BJ (cell line): ENCODE measurements around the gene MTCH1. TPM values are rescaled to one million over a fixed set of nuclear protein-coding genes. Genes with fewer than 3 reads are reported as not detected.

ENCODE experiments used
- CTCF ChIA-PET: fragments of 350-600 bp; formaldehyde crosslinking; extraction: SDS; loops from one replicate; lab custom pipeline; 2021; ENCODE audit warnings: antibody characterized with exemption, inconsistent platforms; lab: Yijun Ruan, JAX
- POLR2A ChIA-PET: fragments of 300-600 bp; sonication (Branson Sonifier 250); formaldehyde crosslinking; extraction: SDS; loops from one replicate; lab custom pipeline; 2021; ENCODE audit warnings: antibody characterized with exemption; lab: Charles Lee
- DNase-seq: peaks from one replicate; pipeline ENCODE4 v3.0.0-alpha.2; 2011; ENCODE audit warnings: low read depth
- H3K27me3 ChIP-seq: 2 replicates; pipeline ENCODE4 v1.6.0; 2011; ENCODE audit warnings: low read length; ENCODE audit not compliant: control insufficient read depth, insufficient read depth
- H3K36me3 ChIP-seq: 2 replicates; pipeline ENCODE4 v1.5.1; 2011; ENCODE audit warnings: low read length; ENCODE audit not compliant: control insufficient read depth, insufficient read depth
- H3K4me3 ChIP-seq: 2 replicates; pipeline ENCODE4 v1.5.1; 2011; ENCODE audit warnings: low read depth, mild to moderate bottlenecking, control low read depth, low read length
- CTCF ChIP-seq: IDR thresholded peaks from 2 replicates; pipeline ENCODE4 v1.5.1; 2011; ENCODE audit warnings: low read depth, mild to moderate bottlenecking, control low read depth, inconsistent platforms, low read length, moderate library complexity; ENCODE audit not compliant: insufficient read depth
- polyA plus RNA-seq: library from polyadenylated mRNA; depleted of rRNA; stranded (reverse); fragments of >200 nt; gene quantifications from 2 replicates; pipeline ENCODE4 v1.2.3, GENCODE V29; 2011

MTCH1 gene
- polyA plus RNA-seq, 1 experiment = 207 TPM

DNA sequence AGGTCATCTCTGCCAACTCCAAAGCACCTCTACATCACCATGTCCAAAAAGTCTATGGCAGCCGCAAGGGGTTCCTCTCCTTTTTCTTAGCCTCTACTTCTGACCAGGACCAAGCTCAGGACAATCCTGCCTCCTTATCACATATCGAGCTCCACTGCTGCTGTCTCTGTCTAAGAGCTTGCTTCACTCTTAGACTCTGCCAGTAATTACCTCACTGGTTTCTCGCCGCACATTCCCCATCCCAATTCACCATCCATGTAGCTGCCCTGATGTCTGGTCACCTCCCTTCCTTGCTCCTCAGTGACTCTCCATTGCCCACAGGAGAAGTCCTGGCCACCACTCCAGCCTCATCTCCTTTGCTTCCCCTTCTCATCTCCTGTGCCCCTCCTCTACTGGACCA, 55.5 kb downstream of the MTCH1 start:
- H3K4me3 ChIP-seq = no peak overlapping the region
- POLR2A ChIA-PET = no interaction called here
- CTCF ChIA-PET = interaction anchor here (0.6 kb wide), 1 partner anchor 11 kb away, joined by 3 read pairs; no protein-coding TSS in a partner anchor
- no peak for DNase-seq
- no peaks in the 10 kb centered on the region; the same call in 1 of the 2 replicates for H3K36me3 ChIP-seq
- TF ChIP-seq CTCF = no peak
- H3K27me3 ChIP-seq = no peaks in the 10 kb centered on the region

- POLR2A ChIA-PET = no interaction called here
- no peaks in the 10 kb centered on the region for H3K27me3 ChIP-seq
- no peak for DNase-seq
- CTCF ChIA-PET = no interaction called here
- H3K36me3 ChIP-seq = no peaks in the 10 kb centered on the region; the same call in 1 of the 2 replicates
- H3K4me3 ChIP-seq = no peak overlapping the region
- TF ChIP-seq CTCF = no peak
Measured at GRCh38 chr6:36929607-36930006, 56.4 kb downstream of the MTCH1 start.

- DNase-seq = no peak
- TF ChIP-seq CTCF = no peak
- ChIA-PET CTCF (no interaction called here), POLR2A (no interaction called here)
- Histone ChIP-seq H3K36me3 (no peaks in the 10 kb centered on the region; the same call in 1 of the 2 replicates), H3K27me3 (no peaks in the 10 kb centered on the region), H3K4me3 (no peak overlapping the region)
Measured at GRCh38 chr6:36929152-36929551, 56.8 kb downstream of the MTCH1 start.

GRCh38 chr6:36928547-36928918, 57.5 kb downstream of the MTCH1 start:
- ChIA-PET POLR2A (no interaction called here), CTCF (no interaction called here)
- DNase-seq = no peak
- Histone ChIP-seq H3K36me3 (peaks cover 2% of the 10 kb centered on the region), H3K27me3 (no peaks in the 10 kb centered on the region), H3K4me3 (no peak overlapping the region)
- no peak for TF ChIP-seq CTCF

DNA sequence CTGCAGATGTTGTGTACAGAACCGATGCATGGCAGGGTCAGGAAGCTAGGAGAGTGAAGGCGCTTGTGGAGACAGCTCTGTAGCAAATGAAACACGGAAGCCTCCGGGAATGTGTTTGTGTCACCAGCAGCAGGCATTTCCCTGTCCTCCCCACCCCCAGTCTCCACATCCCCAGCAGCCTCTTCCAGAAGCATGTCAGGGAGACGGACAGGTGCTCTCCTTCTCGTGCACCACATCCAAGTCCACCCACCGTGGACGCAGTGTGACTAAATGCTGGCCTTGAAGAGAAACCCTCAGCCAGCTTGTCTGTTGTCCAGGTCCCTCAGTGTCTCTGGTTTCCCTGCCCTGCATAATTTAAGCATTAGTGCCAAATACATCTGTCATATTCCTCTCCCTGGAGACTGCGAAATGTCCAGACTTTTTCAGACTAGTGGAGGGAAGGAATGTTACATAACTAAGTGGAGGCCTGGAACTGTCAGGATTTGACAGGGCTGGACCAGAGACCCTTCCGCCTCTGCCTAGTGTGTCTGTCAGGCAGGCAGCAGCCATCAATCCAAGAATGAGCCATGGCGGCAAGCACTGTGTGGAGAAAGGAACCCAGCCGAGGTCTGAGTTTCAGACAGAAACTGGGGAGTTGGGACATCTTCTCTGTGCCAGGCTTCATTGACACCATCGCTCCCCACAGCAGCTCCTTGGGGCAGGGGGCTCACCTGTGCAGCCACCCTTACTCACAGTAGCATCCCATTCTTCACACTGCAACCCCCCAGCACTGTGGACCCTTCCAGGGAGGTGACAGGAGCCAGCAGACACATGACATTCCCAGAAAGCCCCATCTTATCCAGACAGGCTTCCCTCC, 58.1 kb downstream of the MTCH1 start:
- Histone ChIP-seq H3K27me3 (no peaks in the 10 kb centered on the region), H3K36me3 (peaks cover 2% of the 10 kb centered on the region), H3K4me3 (no peak overlapping the region)
- POLR2A ChIA-PET = no interaction called here
- no peak for DNase-seq
- CTCF ChIA-PET = interaction anchor here (1.5 to 1.9 kb wide), 2 partner anchors 14 to 90 kb away, joined by 3 to 7 read pairs; no protein-coding TSS in a partner anchor
- TF ChIP-seq CTCF = no peak
